Endothelial cell of umbilical vein (primary cell): ENCODE results near the gene TOMM40. TPM values are rescaled to one million over a fixed set of nuclear protein-coding genes. Genes with fewer than 3 reads are reported as not detected.

ENCODE experiments used
- BruUV-seq: library from RNA; stranded (reverse); fragments of 400-500 nt; replicated peaks from 2 replicates; lab custom pipeline; 2021; lab: Mats Ljungman, UMichigan
- CTCF ChIA-PET: fragments of 300-600, 350-600 bp; sonication (Branson Sonifier 250); formaldehyde crosslinking; loops from one replicate; lab custom pipeline; 2021; ENCODE audit warnings: antibody characterized with exemption, inconsistent platforms; lab: Charles Lee
- POLR2A ChIA-PET: fragments of 300-600, 350-600 bp; sonication (Branson Sonifier 250); formaldehyde crosslinking; loops from one replicate; lab custom pipeline; 2021; ENCODE audit warnings: antibody characterized with exemption, inconsistent platforms; lab: Charles Lee
- DNase-seq: peaks from one replicate; pipeline ENCODE4 v3.0.0-alpha.2; 2011; ENCODE audit warnings: low read depth, low spot score
- FAIRE-seq: peaks from 2 replicates; lab custom pipeline; 2011; peaks lifted over from hg19 to GRCh38; lab: Jason Lieb, UNC
- H2AFZ ChIP-seq: 2 replicates; pipeline ENCODE4 v1.6.0; 2012; ENCODE audit warnings: low read depth, low read length, control low read depth, inconsistent platforms
- H3K27ac ChIP-seq: 2 replicates; pipeline ENCODE4 v1.5.1; 2011; ENCODE audit warnings: low read depth, mild to moderate bottlenecking, control low read depth, low read length, moderate library complexity; ENCODE audit not compliant: insufficient read depth
- H3K27me3 ChIP-seq, 2 experiments: 2 replicates each; pipeline versions ENCODE4 v1.6.0 to v1.6.1; 2011; ENCODE audit warnings: low read length in 2 of 2, mixed read lengths in 1 of 2; ENCODE audit not compliant: control insufficient read depth in 2 of 2, insufficient read depth in 2 of 2
- H3K36me3 ChIP-seq, 2 experiments: 2 replicates in 1 of 2; 3 replicates in 1 of 2; pipeline ENCODE4 v1.5.1; 2011; ENCODE audit warnings: low read length in 2 of 2, mild to moderate bottlenecking in 1 of 2, moderate library complexity in 1 of 2; ENCODE audit not compliant: control insufficient read depth in 2 of 2, insufficient read depth in 2 of 2; ENCODE audit errors: extremely low read depth in 1 of 2
- H3K4me1 ChIP-seq: 3 replicates; pipeline ENCODE4 v1.5.1; 2011; ENCODE audit warnings: mild to moderate bottlenecking, low read length; ENCODE audit not compliant: control insufficient read depth, insufficient read depth; ENCODE audit errors: extremely low read depth
- H3K4me2 ChIP-seq: 2 replicates; pipeline ENCODE4 v1.6.1; 2011; ENCODE audit warnings: low read length, control low read depth, mixed read lengths; ENCODE audit not compliant: insufficient read depth
- H3K4me3 ChIP-seq, 3 experiments: fragments of 200-600 bp in 1 of 3; sonication (generic), shearing (Covaris generic) in 1 of 3; replicated peaks in 1 of 3; 2 replicates each; pipeline ENCODE4 v1.5.1; 2011 to 2016; ENCODE audit warnings: control low read depth in 3 of 3, low read length in 3 of 3, mild to moderate bottlenecking in 2 of 3, inconsistent platforms in 1 of 3, low read depth in 1 of 3, moderate library complexity in 1 of 3; ENCODE audit not compliant: insufficient read depth in 1 of 3
- H3K79me2 ChIP-seq: 2 replicates; pipeline ENCODE4 v1.6.0; 2012; ENCODE audit warnings: low read length, inconsistent platforms; ENCODE audit not compliant: control insufficient read depth, insufficient read depth
- H3K9ac ChIP-seq: replicated peaks from 2 replicates; pipeline ENCODE3; 2011; ENCODE audit warnings: low read length, control low read depth; ENCODE audit not compliant: insufficient read depth; ENCODE audit errors: extremely low read depth
- H3K9me1 ChIP-seq: replicated peaks from 3 replicates; pipeline ENCODE4 v1.6.0; 2011; ENCODE audit warnings: mild to moderate bottlenecking, low read length; ENCODE audit not compliant: control insufficient read depth, insufficient read depth; ENCODE audit errors: extremely low read depth
- H3K9me3 ChIP-seq: replicated peaks from 2 replicates; pipeline ENCODE4 v1.5.1; 2012; ENCODE audit warnings: low read length, inconsistent platforms; ENCODE audit not compliant: control insufficient read depth, insufficient read depth
- H4K20me1 ChIP-seq: replicated peaks from 2 replicates; pipeline ENCODE3; 2011; ENCODE audit warnings: mild to moderate bottlenecking, low read length; ENCODE audit not compliant: control insufficient read depth, insufficient read depth; ENCODE audit errors: extremely low read depth
- EZH2 ChIP-seq: IDR thresholded peaks from 2 replicates; pipeline ENCODE4 v1.6.1; 2012; ENCODE audit warnings: borderline replicate concordance, low read depth, mild to moderate bottlenecking, moderate library complexity, low read length, inconsistent platforms; ENCODE audit not compliant: severe bottlenecking
- FOS ChIP-seq: IDR thresholded peaks from 2 replicates; pipeline ENCODE4 v1.6.1; 2011; ENCODE audit warnings: mild to moderate bottlenecking, low read length, moderate library complexity, borderline replicate concordance; ENCODE audit not compliant: insufficient read depth
- GATA2 ChIP-seq: IDR thresholded peaks from 2 replicates; pipeline ENCODE4 v1.7.0; 2011; ENCODE audit warnings: low read depth, mild to moderate bottlenecking, moderate library complexity, mixed read lengths, low read length; ENCODE audit not compliant: insufficient read length, insufficient read depth
- JUN ChIP-seq: IDR thresholded peaks from 2 replicates; pipeline ENCODE4 v1.6.1; 2011; ENCODE audit warnings: borderline replicate concordance, low read depth; ENCODE audit not compliant: insufficient read length, insufficient read depth
- MYC ChIP-seq: IDR thresholded peaks from one replicate; pipeline ENCODE4 v1.6.1; 2011; ENCODE audit warnings: mild to moderate bottlenecking, low read depth, low read length
- POLR2A ChIP-seq: IDR thresholded peaks from 2 replicates; pipeline ENCODE4 v1.6.1; 2012; ENCODE audit warnings: low read depth, mild to moderate bottlenecking, control low read depth, low read length
- POLR2AphosphoS5 ChIP-seq: IDR thresholded peaks from 2 replicates; pipeline ENCODE4 v1.6.1; 2012; ENCODE audit warnings: low read depth, mild to moderate bottlenecking, control low read depth, low read length, moderate library complexity; ENCODE audit not compliant: insufficient read depth
- dilution Hi-C: fragments of 300-500 bp; cut with MboI; formaldehyde crosslinking; loops from one replicate; pipeline ENCODE4 v1.15.0; 2019; ENCODE audit warnings: low sequenced_read_pairs; ENCODE audit not compliant: extremely low pct_ligation_motif_present
- intact Hi-C: fragments of 100-400 bp; cut with micrococcal nuclease; formaldehyde crosslinking; loops from one replicate; pipeline ENCODE4 v1.10.0; 2022
- polyA plus RNA-seq, 4 experiments: library from polyadenylated mRNA; depleted of rRNA in 3 of 4; stranded (reverse) in 3 of 4; unstranded in 1 of 4; fragments of >200 nt; gene quantifications; 2 replicates each; pipeline versions ENCODE4 v1.2.1 to v1.2.3, GENCODE V29; 2011 to 2012; ENCODE audit warnings: missing spikeins in 1 of 4
- total RNA-seq: library from RNA; stranded (reverse); gene quantifications from 2 replicates; pipeline ENCODE4 v1.2.3, GENCODE V29; 2021
- TF ChIP-seq, protein P1 (sequence below), 2 donors: IDR thresholded peaks; 1 replicate in 1 of 2; 2 replicates in 1 of 2; pipeline ENCODE4 v1.5.1; 2011; ENCODE audit warnings: low read length in 2 of 2, mild to moderate bottlenecking in 2 of 2, moderate library complexity in 2 of 2, control low read depth in 1 of 2, inconsistent platforms in 1 of 2, low read depth in 1 of 2; ENCODE audit not compliant: insufficient read depth in 1 of 2; ENCODE audit errors: extremely low read depth in 1 of 2
- TF ChIP-seq, protein P2 (sequence below): IDR thresholded peaks from 2 replicates; pipeline ENCODE4 v1.6.1; 2011; ENCODE audit not compliant: insufficient read depth, insufficient read length

Gene TOMM40
- total and polyA plus RNA-seq, 2 donors (not counting 3 experiments of a cell fraction or from before 2014, with no cell fraction given): 71.8 to 90.7 TPM

DNA sequence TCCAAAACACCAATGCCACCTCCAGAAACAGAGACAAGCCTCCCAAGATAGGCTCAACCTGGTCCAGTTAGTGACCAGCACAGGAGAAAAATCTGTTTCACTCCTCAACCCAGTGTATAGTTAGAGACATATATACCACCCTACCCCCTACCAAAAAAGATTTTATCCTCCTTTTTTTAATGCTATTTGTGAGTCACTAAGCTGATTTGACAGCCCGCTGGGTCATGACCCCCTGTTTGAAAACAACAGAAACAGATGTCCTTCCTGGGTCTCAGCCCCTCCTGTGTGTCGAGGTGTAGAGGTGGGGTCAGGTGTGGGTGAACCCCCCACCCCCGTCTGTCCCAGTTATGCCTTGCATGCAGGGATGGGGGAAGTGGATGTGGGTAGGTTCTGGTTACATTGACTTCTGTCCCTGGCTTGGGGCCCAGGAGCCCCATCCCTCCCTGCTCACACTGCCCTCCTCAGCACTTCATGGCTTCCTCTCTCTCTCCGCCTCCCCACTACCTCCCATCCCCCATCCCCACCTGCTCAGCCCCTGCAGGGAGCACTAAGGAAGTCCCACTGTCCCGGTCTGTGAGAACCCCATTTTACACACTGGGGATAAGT is 14.0 kb upstream of the TOMM40 start:
- TF ChIP-seq POLR2A (no peak), GATA2 (no peak), JUN (no peak), FOS (no peak), MYC (no peak), EZH2 (no peak), POLR2AphosphoS5 (no peak)
- TF ChIP-seq, protein P1, sequence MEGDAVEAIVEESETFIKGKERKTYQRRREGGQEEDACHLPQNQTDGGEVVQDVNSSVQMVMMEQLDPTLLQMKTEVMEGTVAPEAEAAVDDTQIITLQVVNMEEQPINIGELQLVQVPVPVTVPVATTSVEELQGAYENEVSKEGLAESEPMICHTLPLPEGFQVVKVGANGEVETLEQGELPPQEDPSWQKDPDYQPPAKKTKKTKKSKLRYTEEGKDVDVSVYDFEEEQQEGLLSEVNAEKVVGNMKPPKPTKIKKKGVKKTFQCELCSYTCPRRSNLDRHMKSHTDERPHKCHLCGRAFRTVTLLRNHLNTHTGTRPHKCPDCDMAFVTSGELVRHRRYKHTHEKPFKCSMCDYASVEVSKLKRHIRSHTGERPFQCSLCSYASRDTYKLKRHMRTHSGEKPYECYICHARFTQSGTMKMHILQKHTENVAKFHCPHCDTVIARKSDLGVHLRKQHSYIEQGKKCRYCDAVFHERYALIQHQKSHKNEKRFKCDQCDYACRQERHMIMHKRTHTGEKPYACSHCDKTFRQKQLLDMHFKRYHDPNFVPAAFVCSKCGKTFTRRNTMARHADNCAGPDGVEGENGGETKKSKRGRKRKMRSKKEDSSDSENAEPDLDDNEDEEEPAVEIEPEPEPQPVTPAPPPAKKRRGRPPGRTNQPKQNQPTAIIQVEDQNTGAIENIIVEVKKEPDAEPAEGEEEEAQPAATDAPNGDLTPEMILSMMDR (IDR thresholded peaks at IDR 0.05; ENCODE audit: extremely low read depth in 1 of 2, insufficient read depth in 1 of 2, low read depth in 1 of 2, low read length in 2 of 2): no peak
- TF ChIP-seq, protein P2, sequence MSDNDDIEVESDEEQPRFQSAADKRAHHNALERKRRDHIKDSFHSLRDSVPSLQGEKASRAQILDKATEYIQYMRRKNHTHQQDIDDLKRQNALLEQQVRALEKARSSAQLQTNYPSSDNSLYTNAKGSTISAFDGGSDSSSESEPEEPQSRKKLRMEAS: no peak
- H3K4me3 ChIP-seq: no peak overlapping the region
- intact Hi-C loops (no loop called here), dilution Hi-C loops (no loop called here)
- H3K4me1 ChIP-seq: peaks cover 14% of the 10 kb centered on the region
- peaks cover 4% of the 10 kb centered on the region for H3K79me2 ChIP-seq
- no peak overlapping the region for H2AFZ ChIP-seq
- FAIRE-seq (no peak), DNase-seq (no peak)
- H3K9ac ChIP-seq: no peak overlapping the region
- no peaks in the 10 kb centered on the region for H3K9me3 ChIP-seq
- no peaks in the 10 kb centered on the region for H4K20me1 ChIP-seq
- H3K27ac ChIP-seq: no peak overlapping the region
- H3K36me3 ChIP-seq: peaks cover 15 to 54% of the 10 kb centered on the region in 2 experiments
- no TSS peak for BruUV-seq
- no peaks in the 10 kb centered on the region for H3K27me3 ChIP-seq
- ChIA-PET CTCF (no interaction called here), POLR2A (interaction anchor here (1.7 kb wide), 1 partner anchor 14 kb away, joined by 3 read pairs; the partner anchor contains the start of gene TOMM40)
- no peak overlapping the region for H3K4me2 ChIP-seq
- H3K9me1 ChIP-seq: no peaks in the 10 kb centered on the region
